GM12864 (cell line): Measurements from ENCODE around the gene PPTC7.
"Not testable (repeated sequence)": the region's sequence is repeated elsewhere in the genome, so short reads cannot be mapped to it uniquely, and the experiment has no call there.

Source experiments
- DNase-seq: peaks from one replicate; pipeline ENCODE4 v3.0.0-alpha.2; 2011; ENCODE audit warnings: low read depth
- H3K4me3 ChIP-seq: 2 replicates; pipeline ENCODE4 v1.5.1; 2011; ENCODE audit warnings: mild to moderate bottlenecking, low read depth, low read length, control low read depth
- CTCF ChIP-seq: IDR thresholded peaks from 2 replicates; pipeline ENCODE4 v1.5.1; 2011; ENCODE audit warnings: low read depth, mild to moderate bottlenecking, moderate library complexity, low read length, control low read depth, inconsistent platforms; ENCODE audit errors: missing control alignments

PPTC7 gene

DNA sequence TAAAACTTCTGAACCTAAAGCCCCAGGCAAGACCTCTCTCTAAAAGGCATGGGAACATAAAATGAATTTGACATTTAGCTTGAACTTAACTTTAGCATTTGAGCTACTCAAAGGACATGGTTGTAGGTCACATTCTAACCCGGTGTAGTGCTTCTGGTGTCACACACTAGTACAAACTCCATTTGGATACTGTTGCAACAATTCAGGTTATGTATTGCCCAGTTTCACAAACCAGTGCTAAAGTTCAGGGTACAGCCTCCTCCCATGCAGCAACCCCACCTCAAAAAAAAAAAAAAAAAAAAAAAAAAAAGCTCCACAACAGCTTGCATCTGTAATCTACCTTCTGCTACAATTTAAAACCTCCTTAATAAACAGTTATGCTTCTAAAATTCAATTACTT is 7.8 kb downstream of the PPTC7 start:
- H3K4me3 ChIP-seq = no peak overlapping the region
- DNase-seq = no peak
- no peak for TF ChIP-seq CTCF

DNA sequence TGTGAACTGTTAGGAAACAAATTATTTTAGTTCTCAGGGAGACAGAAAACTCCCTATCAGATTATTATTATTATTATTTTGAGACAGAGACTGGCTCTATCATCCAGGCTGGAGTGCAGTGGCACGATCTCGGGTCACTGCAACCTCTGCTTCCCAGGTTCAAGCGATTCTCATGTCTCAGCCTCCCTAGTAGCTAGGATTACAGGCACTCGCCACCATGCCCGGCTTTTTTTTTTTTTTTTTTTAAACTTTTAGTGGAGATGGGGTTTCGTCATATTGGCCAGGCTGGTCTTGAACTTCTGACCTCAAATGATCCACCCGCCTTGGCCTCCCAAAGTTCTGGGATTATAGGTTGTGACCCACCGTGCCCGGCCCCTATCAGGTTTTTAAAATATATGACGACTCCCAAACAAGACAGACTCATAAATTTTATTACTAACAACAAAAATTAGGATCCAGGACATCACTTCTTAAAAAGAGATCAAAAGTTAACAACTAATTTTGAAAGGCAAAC is 8.3 kb downstream of the PPTC7 start:
- H3K4me3 ChIP-seq, DNase-seq: not testable (repeated sequence)

DNA sequence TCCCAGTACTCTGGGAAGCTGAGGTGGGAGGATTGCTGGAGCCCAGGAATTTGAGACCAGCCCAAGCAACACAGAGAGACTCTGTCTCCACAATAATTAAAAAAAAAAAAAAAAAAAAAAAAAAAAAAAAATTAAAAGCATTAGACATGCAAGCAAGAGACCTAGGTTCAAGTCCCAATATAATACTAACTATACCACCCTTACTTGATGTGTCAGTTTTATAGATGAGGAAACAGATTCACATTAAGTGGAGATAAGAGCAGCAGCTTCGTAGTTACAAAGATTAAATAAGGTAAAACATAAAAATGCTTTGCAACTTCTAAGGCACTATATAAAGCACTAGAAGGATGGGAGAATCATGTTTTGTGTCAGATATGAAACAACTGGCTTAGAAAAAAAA is 9.1 kb downstream of the PPTC7 start:
- DNase-seq = no peak
- H3K4me3 ChIP-seq = no peak overlapping the region
- no peak for TF ChIP-seq CTCF

GRCh38 chr12:110570798-110571197 is 12.3 kb downstream of the PPTC7 start:
- DNase-seq = not testable (repeated sequence)

DNA sequence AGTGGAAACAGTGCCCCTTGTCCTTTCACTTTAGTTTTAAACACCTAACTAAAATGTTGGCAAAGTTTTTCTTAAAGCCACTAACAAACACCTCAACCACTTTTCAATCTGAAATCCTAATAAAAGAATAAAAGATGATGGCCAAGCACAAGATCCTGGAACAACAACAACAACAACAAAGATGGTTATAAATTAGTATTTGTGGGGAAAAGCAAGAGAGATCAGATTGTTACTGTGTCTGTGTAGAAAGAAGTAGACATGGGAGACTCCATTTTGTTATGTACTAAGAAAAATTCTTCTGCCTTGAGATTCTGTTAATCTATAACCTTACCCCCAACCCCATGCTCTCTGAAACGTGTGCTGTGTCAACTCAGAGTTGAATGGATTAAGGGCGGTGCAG is 13.3 kb downstream of the PPTC7 start:
- DNase-seq, H3K4me3 ChIP-seq: not testable (repeated sequence)

More at GRCh38 chr12:110570798-110571197, 12.3 kb downstream of the PPTC7 start:
- not testable (repeated sequence) for H3K4me3 ChIP-seq

GRCh38 chr12:110568752-110569151 is 14.4 kb downstream of the PPTC7 start:
- DNase-seq = no peak
- H3K4me3 ChIP-seq = no peak overlapping the region
- no peak for TF ChIP-seq CTCF

DNA sequence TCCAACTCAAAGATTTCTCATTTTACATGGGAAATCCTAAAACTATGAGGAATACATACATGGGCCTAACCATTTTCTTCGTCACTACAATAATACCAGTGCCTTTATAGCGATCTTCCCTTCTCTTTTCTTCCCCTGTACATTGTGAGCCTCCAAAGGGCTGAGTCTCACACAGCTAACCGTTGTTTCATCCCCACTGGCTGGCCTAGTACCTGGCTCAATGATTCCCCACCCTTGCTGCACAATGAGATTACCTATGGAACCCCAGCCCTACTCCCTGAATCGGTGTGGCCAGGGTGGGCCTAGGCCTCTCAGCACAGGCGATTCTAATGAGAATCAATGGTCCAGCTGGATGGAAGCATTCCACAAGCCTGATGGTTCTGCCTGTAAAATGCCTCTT is 16.1 kb downstream of the PPTC7 start:
- H3K4me3 ChIP-seq = no peak overlapping the region
- no peak for DNase-seq
- TF ChIP-seq CTCF = no peak

GRCh38 chr12:110565894-110566871 is 16.9 kb downstream of the PPTC7 start:
- no peak overlapping the region for H3K4me3 ChIP-seq
- DNase-seq = no peak

More at GRCh38 chr12:110565894-110566871, 16.9 kb downstream of the PPTC7 start:
- no peak for TF ChIP-seq CTCF
